CD8-positive, alpha-beta memory T cell (primary cell): ENCODE measurements around the gene SERAC1. TPM values are rescaled to one million over a fixed set of nuclear protein-coding genes. Genes with fewer than 3 reads are reported as not detected.
"Not testable (repeated sequence)": the region's sequence is repeated elsewhere in the genome, so short reads cannot be mapped to it uniquely, and the experiment has no call there.

ENCODE experiments used
- CTCF ChIA-PET: fragments of 350-600 bp; sonication (Branson Sonifier 250); formaldehyde crosslinking; loops from one replicate; lab custom pipeline; 2021; ENCODE audit warnings: antibody characterized with exemption; lab: Charles Lee
- POLR2A ChIA-PET: fragments of 350-600 bp; sonication (Branson Sonifier 250); formaldehyde crosslinking; loops from one replicate; lab custom pipeline; 2021; ENCODE audit warnings: antibody characterized with exemption; lab: Charles Lee
- DNase-seq, 5 donors: peaks; one replicate each; pipeline versions ENCODE4 v3.0.0 to v3.0.0-alpha.2; 2020 to 2022; ENCODE audit warnings: mixed read lengths in 1 of 5
- H3K27ac ChIP-seq: one replicate; pipeline ENCODE4 v1.7.0; 2013; ENCODE audit warnings: low read depth, mild to moderate bottlenecking, low read length, moderate library complexity
- H3K27me3 ChIP-seq: 2 replicates; pipeline ENCODE4 v1.7.0; 2013; ENCODE audit warnings: low read length, mild to moderate bottlenecking; ENCODE audit not compliant: insufficient read depth, poor library complexity, severe bottlenecking
- H3K36me3 ChIP-seq: 2 replicates; pipeline ENCODE4 v1.7.0; 2013; ENCODE audit warnings: mild to moderate bottlenecking, low read length, moderate library complexity; ENCODE audit not compliant: insufficient read depth
- H3K4me1 ChIP-seq: 2 replicates; pipeline ENCODE4 v1.7.0; 2013; ENCODE audit warnings: mild to moderate bottlenecking, low read length, moderate library complexity; ENCODE audit not compliant: insufficient read depth
- H3K4me3 ChIP-seq: 2 replicates; pipeline ENCODE4 v1.7.0; 2013; ENCODE audit warnings: mild to moderate bottlenecking, low read length
- H3K9me3 ChIP-seq: 2 replicates; pipeline ENCODE4 v1.7.0; 2013; ENCODE audit warnings: mild to moderate bottlenecking, low read length
- H3K27ac Mint-ChIP-seq, 8 donors: one replicate each; pipeline ENCODE4 v1.8.0; 2020 to 2021; ENCODE audit warnings: mixed read lengths in 8 of 8, mild to moderate bottlenecking in 6 of 8, inconsistent platforms in 3 of 8, moderate library complexity in 3 of 8
- H3K27me3 Mint-ChIP-seq, 2 donors: one replicate each; pipeline ENCODE4 v1.8.0; 2020 to 2021; ENCODE audit warnings: mixed read lengths in 2 of 2, mild to moderate bottlenecking in 1 of 2, moderate library complexity in 1 of 2
- H3K36me3 Mint-ChIP-seq, 3 donors: one replicate each; pipeline ENCODE4 v1.8.0; 2020 to 2021; ENCODE audit warnings: mixed read lengths in 3 of 3, inconsistent platforms in 1 of 3, mild to moderate bottlenecking in 1 of 3
- H3K4me1 Mint-ChIP-seq, 3 donors: one replicate each; pipeline ENCODE4 v1.8.0; 2020 to 2021; ENCODE audit warnings: mixed read lengths in 3 of 3, inconsistent platforms in 1 of 3, mild to moderate bottlenecking in 1 of 3
- H3K4me3 Mint-ChIP-seq, 7 donors: one replicate each; pipeline ENCODE4 v1.8.0; 2020 to 2021; ENCODE audit warnings: mixed read lengths in 7 of 7, mild to moderate bottlenecking in 6 of 7, moderate library complexity in 4 of 7, inconsistent platforms in 2 of 7
- H3K9me3 Mint-ChIP-seq, 5 donors: one replicate each; pipeline ENCODE4 v1.8.0; 2020 to 2022; ENCODE audit warnings: mixed read lengths in 5 of 5, mild to moderate bottlenecking in 3 of 5, moderate library complexity in 2 of 5, inconsistent platforms in 1 of 5
- polyA plus RNA-seq: library from polyadenylated mRNA; unstranded; fragments of 300-500 nt; fragmentation: Illumina TruSeq; gene quantifications from one replicate; pipeline ENCODE4 v1.2.3, GENCODE V29; 2021
- total RNA-seq, 2 experiments: library from RNA; stranded (reverse); gene quantifications; one replicate each; pipeline ENCODE4 v1.2.3, GENCODE V29; 2021

The SERAC1 gene
- total and polyA plus RNA-seq, 3 experiments from 2014 or later: 3.9 to 4.9 (median 4.8) TPM

- H3K27ac ChIP-seq, H3K4me3 ChIP-seq, H3K36me3 ChIP-seq, H3K4me1 ChIP-seq, H3K9me3 Mint-ChIP-seq, POLR2A ChIA-PET, DNase-seq, H3K27me3 Mint-ChIP-seq, H3K27me3 ChIP-seq, H3K9me3 ChIP-seq, CTCF ChIA-PET, H3K4me3 Mint-ChIP-seq, H3K27ac Mint-ChIP-seq: not testable (repeated sequence)
- H3K36me3 Mint-ChIP-seq: peaks cover 2 to 22% (median 7%) of the 10 kb centered on the region in 3 donors
- H3K4me1 Mint-ChIP-seq: peaks cover 18 to 37% (median 19%) of the 10 kb centered on the region in 3 donors
These were observed 1.6 kb upstream of the SERAC1 start for GRCh38 chr6:158169634-158170033.

- POLR2A ChIA-PET: no interaction called here
- peaks cover 0 to 7% (median 7%) of the 10 kb centered on the region in 3 donors for H3K36me3 Mint-ChIP-seq
- H3K9me3 Mint-ChIP-seq: no peaks in the 10 kb centered on the region
- Histone ChIP-seq H3K4me3 (no peak overlapping the region), H3K36me3 (no peaks in the 10 kb centered on the region), H3K27me3 (no peaks in the 10 kb centered on the region), H3K27ac (no peak overlapping the region), H3K4me1 (peaks cover 8% of the 10 kb centered on the region), H3K9me3 (no peaks in the 10 kb centered on the region)
- no peak for DNase-seq
- no peaks in the 10 kb centered on the region for H3K27me3 Mint-ChIP-seq
- peak overlapping the region in 1 of 7 donors; percentile 88 for H3K4me3 Mint-ChIP-seq
- peaks cover 13 to 19% (median 18%) of the 10 kb centered on the region in 3 donors for H3K4me1 Mint-ChIP-seq
- peak overlapping the region in 2 of 8 donors; percentile 2 to 70 for H3K27ac Mint-ChIP-seq
- CTCF ChIA-PET: no interaction called here
These were observed 2.1 kb downstream of the SERAC1 start for GRCh38 chr6:158165919-158166416.

- POLR2A ChIA-PET: no interaction called here
- Mint-ChIP-seq H3K9me3 (no peaks in the 10 kb centered on the region), H3K36me3 (peaks cover 0 to 7% (median 7%) of the 10 kb centered on the region in 3 donors), H3K27ac (no peak overlapping the region), H3K4me3 (peak overlapping the region in 1 of 7 donors; percentile 48), H3K4me1 (peaks cover 13 to 18% (median 18%) of the 10 kb centered on the region in 3 donors), H3K27me3 (no peaks in the 10 kb centered on the region)
- no peak for DNase-seq
- CTCF ChIA-PET: no interaction called here
- Histone ChIP-seq H3K4me3 (no peak overlapping the region), H3K27me3 (no peaks in the 10 kb centered on the region), H3K9me3 (no peaks in the 10 kb centered on the region), H3K27ac (no peak overlapping the region), H3K4me1 (peaks cover 8% of the 10 kb centered on the region), H3K36me3 (no peaks in the 10 kb centered on the region)
These were observed 3.4 kb downstream of the SERAC1 start for GRCh38 chr6:158164579-158165170.

GRCh38 chr6:158161566-158162254 is 6.4 kb downstream of the SERAC1 start:
- H3K4me3 ChIP-seq: no peak overlapping the region
- DNase-seq: no peak
- ChIA-PET CTCF (interaction anchor here (0.8 kb wide), 1 partner anchor 9 kb away, joined by 3 read pairs; no protein-coding TSS in a partner anchor), POLR2A (no interaction called here)
- Mint-ChIP-seq H3K9me3 (no peaks in the 10 kb centered on the region), H3K4me1 (peaks cover 1 to 3% (median 2%) of the 10 kb centered on the region in 3 donors), H3K27me3 (no peaks in the 10 kb centered on the region), H3K36me3 (peaks cover 0 to 14% (median 11%) of the 10 kb centered on the region in 3 donors), H3K27ac (peak overlapping the region in 1 of 8 donors; percentile 6), H3K4me3 (no peak overlapping the region)
- no peaks in the 10 kb centered on the region for H3K27me3 ChIP-seq
- H3K4me1 ChIP-seq: no peaks in the 10 kb centered on the region
- no peaks in the 10 kb centered on the region for H3K9me3 ChIP-seq
- no peaks in the 10 kb centered on the region for H3K36me3 ChIP-seq
- H3K27ac ChIP-seq: no peak overlapping the region

GRCh38 chr6:158160932-158161539 is 7.0 kb downstream of the SERAC1 start:
- Mint-ChIP-seq H3K4me3 (no peak overlapping the region), H3K9me3 (no peaks in the 10 kb centered on the region), H3K4me1 (peaks cover 0 to 1% (median 0%) of the 10 kb centered on the region in 3 donors), H3K27me3 (no peaks in the 10 kb centered on the region), H3K36me3 (peaks cover 0 to 14% (median 14%) of the 10 kb centered on the region in 3 donors), H3K27ac (no peak overlapping the region)
- H3K9me3 ChIP-seq: no peaks in the 10 kb centered on the region
- DNase-seq: no peak
- no peaks in the 10 kb centered on the region for H3K36me3 ChIP-seq
- no peak overlapping the region for H3K27ac ChIP-seq
- H3K4me3 ChIP-seq: no peak overlapping the region
- no peaks in the 10 kb centered on the region for H3K4me1 ChIP-seq
- ChIA-PET CTCF (interaction anchor here (0.8 kb wide), 1 partner anchor 8 kb away, joined by 3 read pairs; no protein-coding TSS in a partner anchor), POLR2A (no interaction called here)
- no peaks in the 10 kb centered on the region for H3K27me3 ChIP-seq

GRCh38 chr6:158158748-158159147 is 9.3 kb downstream of the SERAC1 start:
- CTCF ChIA-PET: no interaction called here
- POLR2A ChIA-PET: interaction anchor here (0.7 kb wide), 1 partner anchor 18 kb away, joined by 4 read pairs; no protein-coding TSS in a partner anchor
- no peaks in the 10 kb centered on the region for H3K27me3 Mint-ChIP-seq

GRCh38 chr6:158158123-158158522 is 9.9 kb downstream of the SERAC1 start:
- Mint-ChIP-seq H3K9me3 (no peaks in the 10 kb centered on the region), H3K4me3 (no peak overlapping the region), H3K4me1 (peaks cover 0 to 1% (median 0%) of the 10 kb centered on the region in 3 donors), H3K36me3 (peaks cover 0 to 27% (median 16%) of the 10 kb centered on the region in 3 donors), H3K27me3 (no peaks in the 10 kb centered on the region), H3K27ac (no peak overlapping the region)
- H3K4me3 ChIP-seq: no peak overlapping the region
- H3K27ac ChIP-seq: no peak overlapping the region
- no peaks in the 10 kb centered on the region for H3K4me1 ChIP-seq
- ChIA-PET POLR2A (no interaction called here), CTCF (no interaction called here)
- no peaks in the 10 kb centered on the region for H3K9me3 ChIP-seq
- no peaks in the 10 kb centered on the region for H3K27me3 ChIP-seq
- H3K36me3 ChIP-seq: no peaks in the 10 kb centered on the region
- no peak for DNase-seq

More at GRCh38 chr6:158158748-158159147, 9.3 kb downstream of the SERAC1 start:
- no peaks in the 10 kb centered on the region for H3K9me3 Mint-ChIP-seq
- no peak overlapping the region for H3K27ac Mint-ChIP-seq
- DNase-seq: no peak
- Histone ChIP-seq H3K4me3 (no peak overlapping the region), H3K27ac (no peak overlapping the region), H3K36me3 (no peaks in the 10 kb centered on the region), H3K27me3 (no peaks in the 10 kb centered on the region), H3K4me1 (no peaks in the 10 kb centered on the region), H3K9me3 (no peaks in the 10 kb centered on the region)
- H3K4me1 Mint-ChIP-seq: peaks cover 0 to 1% (median 0%) of the 10 kb centered on the region in 3 donors
- peaks cover 0 to 21% (median 16%) of the 10 kb centered on the region in 3 donors for H3K36me3 Mint-ChIP-seq
- H3K4me3 Mint-ChIP-seq: no peak overlapping the region
